Occipital lobe (tissue), 2 donors: Measurements from ENCODE around the gene GPX4. TPM values are rescaled to one million over a fixed set of nuclear protein-coding genes. Genes with fewer than 3 reads are reported as not detected.

ENCODE experiments used
- DNase-seq: peaks from one replicate; lab custom pipeline; 2025; lab: John Stamatoyannopoulos, UW
- total RNA-seq: library from RNA; depleted of rRNA; stranded (reverse); fragments of >200 nt; gene quantifications from one replicate; pipeline ENCODE4 v1.2.3, GENCODE V29; 2014

The GPX4 gene
- total RNA-seq, result 83.8 TPM

- peak; percentile 98 for DNase-seq
Observed at GRCh38 chr19:1103708-1104310, at the start of gene GPX4. Gene GPX4, plus strand, starts transcription at chr19:1103994. Its CDS starts 50 bp downstream, at chr19:1104044.

GRCh38 chr19:1054102-1055027 lies 49.4 kb upstream of the GPX4 start:
- DNase-seq, result no peak

GRCh38 chr19:1055028-1055425 lies 48.8 kb upstream of the GPX4 start:
- no peak for DNase-seq

- no peak for DNase-seq
Observed at GRCh38 chr19:1055886-1056620, 47.7 kb upstream of the GPX4 start.

GRCh38 chr19:1057176-1057855 lies 46.5 kb upstream of the GPX4 start:
- no peak for DNase-seq

- DNase-seq, result no peak
Observed at GRCh38 chr19:1058112-1058511, 45.7 kb upstream of the GPX4 start.

GRCh38 chr19:1060689-1061088 lies 43.1 kb upstream of the GPX4 start:
- no peak for DNase-seq

- no peak for DNase-seq
Observed at GRCh38 chr19:1061987-1062386, 41.8 kb upstream of the GPX4 start.

- no peak for DNase-seq
Observed at GRCh38 chr19:1062387-1063029, 41.3 kb upstream of the GPX4 start.

GRCh38 chr19:1063030-1063908 lies 40.5 kb upstream of the GPX4 start:
- no peak for DNase-seq

- no peak for DNase-seq
Observed at GRCh38 chr19:1063909-1064660, 39.7 kb upstream of the GPX4 start.

- DNase-seq, result no peak
Observed at GRCh38 chr19:1064661-1065605, 38.9 kb upstream of the GPX4 start.

GRCh38 chr19:1065606-1066109 lies 38.1 kb upstream of the GPX4 start:
- DNase-seq, result no peak

- no peak for DNase-seq
Observed at GRCh38 chr19:1066251-1066747, 37.5 kb upstream of the GPX4 start.

GRCh38 chr19:1066748-1067340 lies 37.0 kb upstream of the GPX4 start, which contains the start of gene ARHGAP45:
Gene ARHGAP45, plus strand, starts transcription at chr19:1067167. Its CDS starts 239 bp downstream, at chr19:1067406.
- no peak for DNase-seq

- no peak for DNase-seq
Observed at GRCh38 chr19:1067341-1067957, 36.3 kb upstream of the GPX4 start.
